ENCODE data around the gene KIAA0232. TPM values are rescaled to one million over a fixed set of nuclear protein-coding genes. Genes with fewer than 3 reads are reported as not detected.

The KIAA0232 gene
- total RNA-seq, 6 experiments from 2014 or later = 12.0 to 23.8 (median 16.5) TPM

GRCh38 chr4:6847178-6847577, 64.7 kb downstream of the KIAA0232 start:
- Histone ChIP-seq H3K4me1 (no peaks in the 10 kb centered on the region), H3K4me3 (no peak overlapping the region), H3K27me3 (no peaks in the 10 kb centered on the region), H3K9me3 (no peaks in the 10 kb centered on the region), H3K36me3 (peaks cover 0 to 24% (median 2%) of the 10 kb centered on the region in 4 donors), H3K27ac (no peak overlapping the region)
- DNase-seq (no peak), ATAC-seq (no peak)
- no peak for TF ChIP-seq CTCF (IDR thresholded peaks at IDR 0.05)
- TF ChIP-seq POLR2A (IDR thresholded peaks at IDR 0.05) = no peak
- 59% methylated on average over 2 of the region's 2 CpGs for WGBS (ENCODE audit: insufficient coverage, low coverage, low lambda C conversion rate, missing lambda C conversion rate)
- intact Hi-C loops (cut with DNase I) = no loop called here

GRCh38 chr4:6848717-6849305, 66.3 kb downstream of the KIAA0232 start:
- H3K36me3 ChIP-seq = peaks cover 0 to 22% (median 2%) of the 10 kb centered on the region in 4 donors
- no peak for DNase-seq
- TF ChIP-seq POLR2A (IDR thresholded peaks at IDR 0.05) (no peak), CTCF (IDR thresholded peaks at IDR 0.05) (no peak)
- no peak overlapping the region for H3K27ac ChIP-seq
- no peak overlapping the region for H3K4me3 ChIP-seq
- intact Hi-C loops (cut with DNase I) = no loop called here
- H3K4me1 ChIP-seq = no peaks in the 10 kb centered on the region
- no peaks in the 10 kb centered on the region for H3K9me3 ChIP-seq
- no peaks in the 10 kb centered on the region for H3K27me3 ChIP-seq
- ATAC-seq = no peak
- WGBS (ENCODE audit: insufficient coverage, low coverage, low lambda C conversion rate, missing lambda C conversion rate) = 86% methylated on average over 3 of the region's 3 CpGs

GRCh38 chr4:6849691-6850090, 67.2 kb downstream of the KIAA0232 start:
- H3K27ac ChIP-seq = no peak overlapping the region
- H3K9me3 ChIP-seq = no peaks in the 10 kb centered on the region
- no peak for TF ChIP-seq CTCF (IDR thresholded peaks at IDR 0.05)
- TF ChIP-seq POLR2A (IDR thresholded peaks at IDR 0.05) = no peak
- DNase-seq (no peak), ATAC-seq (no peak)
- no peak overlapping the region for H3K4me3 ChIP-seq
- WGBS (ENCODE audit: insufficient coverage, low coverage, low lambda C conversion rate, missing lambda C conversion rate) = 88% methylated on average over 2 of the region's 4 CpGs
- peaks cover 0 to 5% (median 0%) of the 10 kb centered on the region in 4 donors for H3K4me1 ChIP-seq
- H3K36me3 ChIP-seq = peaks cover 0 to 15% (median 2%) of the 10 kb centered on the region in 4 donors
- H3K27me3 ChIP-seq = no peaks in the 10 kb centered on the region
- intact Hi-C loops (cut with DNase I) = no loop called here

GRCh38 chr4:6851431-6851830, 68.9 kb downstream of the KIAA0232 start:
- WGBS (ENCODE audit: insufficient coverage, low coverage, low lambda C conversion rate, missing lambda C conversion rate) = 94% methylated on average over 5 of the region's 5 CpGs

More at GRCh38 chr4:6851431-6851830, 68.9 kb downstream of the KIAA0232 start:
- H3K4me1 ChIP-seq = peaks cover 0 to 18% (median 7%) of the 10 kb centered on the region in 4 donors
- ATAC-seq (no peak), DNase-seq (no peak)
- no peak for TF ChIP-seq CTCF (IDR thresholded peaks at IDR 0.05)
- TF ChIP-seq POLR2A (IDR thresholded peaks at IDR 0.05) = no peak
- no peak overlapping the region for H3K27ac ChIP-seq
- intact Hi-C loops (cut with DNase I) = no loop called here
- no peak overlapping the region for H3K4me3 ChIP-seq
- H3K9me3 ChIP-seq = no peaks in the 10 kb centered on the region
- H3K27me3 ChIP-seq = no peaks in the 10 kb centered on the region
- peaks cover 0 to 8% (median 2%) of the 10 kb centered on the region in 4 donors for H3K36me3 ChIP-seq

All from right lobe of liver (tissue), 6 donors.